ENCODE measurements around the gene VPS13A. TPM values are rescaled to one million over a fixed set of nuclear protein-coding genes. Genes with fewer than 3 reads are reported as not detected.
"Not testable (repeated sequence)": the region's sequence is repeated elsewhere in the genome, so short reads cannot be mapped to it uniquely, and the experiment has no call there.

VPS13A gene
- total and polyA plus RNA-seq, 4 donors = 2.4 to 45.1 (median 22.6) TPM

- TF ChIP-seq REST (IDR thresholded peaks at IDR 0.05) = no peak
- TF ChIP-seq SP1 (IDR thresholded peaks at IDR 0.05) = no peak
- no peak for TF ChIP-seq ATF3 (IDR thresholded peaks at IDR 0.05)
These were observed 79.9 kb downstream of the VPS13A start (continued) for GRCh38 chr9:77257275-77257674.

GRCh38 chr9:77261605-77262004 is 84.3 kb downstream of the VPS13A start:
- Histone ChIP-seq H3K36me3 (ENCODE audit: control insufficient read depth in 4 of 4, insufficient read depth in 3 of 4, low read depth in 1 of 4, low read length in 3 of 4) (peaks cover 0 to 3% (median 1%) of the 10 kb centered on the region in 4 donors), H3K27me3 (ENCODE audit: control insufficient read depth in 4 of 4, insufficient read depth in 4 of 4, low read length in 3 of 4) (no peaks in the 10 kb centered on the region), H3K4me3 (ENCODE audit: low read depth in 1 of 3, low read length in 3 of 3) (no peak overlapping the region), H3K4me1 (ENCODE audit: control insufficient read depth in 4 of 4, insufficient read depth in 4 of 4, low read length in 3 of 4) (no peaks in the 10 kb centered on the region), H3K9me3 (ENCODE audit: control insufficient read depth in 4 of 4, low read length in 3 of 4) (no peaks in the 10 kb centered on the region), H3K9ac (ENCODE audit: low read depth in 1 of 2, low read length in 2 of 2) (no peak overlapping the region), H3K27ac (ENCODE audit: low read depth in 1 of 2, low read length in 2 of 2) (no peak overlapping the region)
- TF ChIP-seq CTCF (IDR thresholded peaks at IDR 0.05; ENCODE audit: low read depth, low read length, missing input control) = no peak
- TF ChIP-seq HNF4G (IDR thresholded peaks at IDR 0.05) = no peak
- TF ChIP-seq TAF1 (conservative IDR thresholded peaks at IDR 0.05) = no peak
- no peak for TF ChIP-seq FOXA2 (IDR thresholded peaks at IDR 0.05)
- TF ChIP-seq HNF4A (conservative IDR thresholded peaks at IDR 0.05) = no peak
- TF ChIP-seq RXRA (IDR thresholded peaks at IDR 0.05) = no peak
- no peak for TF ChIP-seq YY1 (IDR thresholded peaks at IDR 0.05)
- no peak for TF ChIP-seq RAD21 (IDR thresholded peaks at IDR 0.05)
- TF ChIP-seq FOXA1 (IDR thresholded peaks at IDR 0.05) = no peak
- 98% methylated on average over 8 of the region's 8 CpGs for WGBS
- no peak for DNase-seq (ENCODE audit: low spot score)

GRCh38 chr9:77267762-77268161 is 90.4 kb downstream of the VPS13A start:
- DNase-seq (ENCODE audit: low spot score); H3K9ac ChIP-seq (ENCODE audit: low read depth in 1 of 2, low read length in 2 of 2); H3K27me3 ChIP-seq (ENCODE audit: control insufficient read depth in 4 of 4, insufficient read depth in 4 of 4, low read length in 3 of 4); H3K4me3 ChIP-seq (ENCODE audit: low read depth in 1 of 3, low read length in 3 of 3); H3K36me3 ChIP-seq (ENCODE audit: control insufficient read depth in 4 of 4, insufficient read depth in 3 of 4, low read depth in 1 of 4, low read length in 3 of 4); H3K4me1 ChIP-seq (ENCODE audit: control insufficient read depth in 4 of 4, insufficient read depth in 4 of 4, low read length in 3 of 4); H3K9me3 ChIP-seq (ENCODE audit: control insufficient read depth in 4 of 4, low read length in 3 of 4); H3K27ac ChIP-seq (ENCODE audit: low read depth in 1 of 2, low read length in 2 of 2): not testable (repeated sequence)
- 96% methylated on average over 5 of the region's 5 CpGs for WGBS

Measured in liver (tissue), 9 donors.